ENCODE measurements around the gene RIPK1.
"Not testable (repeated sequence)": the region's sequence is repeated elsewhere in the genome, so short reads cannot be mapped to it uniquely, and the experiment has no call there.

The RIPK1 gene

GRCh38 chr6:3063733-3064700 is 4.3 kb upstream of the RIPK1 start:
- TF ChIP-seq CTCF (IDR thresholded peaks at IDR 0.05; ENCODE audit: borderline replicate concordance, insufficient read depth, low read depth, low read length), result no peak
- H3K4me3 ChIP-seq (ENCODE audit: low read depth, low read length), result peak overlapping the region; percentile 36

GRCh38 chr6:3071568-3071967 is 3.3 kb downstream of the RIPK1 start:
- H3K4me3 ChIP-seq (ENCODE audit: low read depth, low read length), result no peak overlapping the region
- TF ChIP-seq CTCF (IDR thresholded peaks at IDR 0.05; ENCODE audit: borderline replicate concordance, insufficient read depth, low read depth, low read length), result no peak

GRCh38 chr6:3072798-3073197 is 4.5 kb downstream of the RIPK1 start:
- TF ChIP-seq CTCF (IDR thresholded peaks at IDR 0.05; ENCODE audit: borderline replicate concordance, insufficient read depth, low read depth, low read length), result no peak

GRCh38 chr6:3073382-3073781 is 5.1 kb downstream of the RIPK1 start:
- no peak for TF ChIP-seq CTCF (IDR thresholded peaks at IDR 0.05; ENCODE audit: borderline replicate concordance, insufficient read depth, low read depth, low read length)
- H3K4me3 ChIP-seq (ENCODE audit: low read depth, low read length), result no peak overlapping the region

More at GRCh38 chr6:3072798-3073197, 4.5 kb downstream of the RIPK1 start:
- no peak overlapping the region for H3K4me3 ChIP-seq (ENCODE audit: low read depth, low read length)

GRCh38 chr6:3075772-3076113 is 7.4 kb downstream of the RIPK1 start:
- H3K4me3 ChIP-seq (ENCODE audit: low read depth, low read length), result no peak overlapping the region
- TF ChIP-seq CTCF (IDR thresholded peaks at IDR 0.05; ENCODE audit: borderline replicate concordance, insufficient read depth, low read depth, low read length), result no peak

- no peak overlapping the region for H3K4me3 ChIP-seq (ENCODE audit: low read depth, low read length)
- TF ChIP-seq CTCF (IDR thresholded peaks at IDR 0.05; ENCODE audit: borderline replicate concordance, insufficient read depth, low read depth, low read length), result no peak
Measured at GRCh38 chr6:3076320-3076719, 8.0 kb downstream of the RIPK1 start.

- no peak for TF ChIP-seq CTCF (IDR thresholded peaks at IDR 0.05; ENCODE audit: borderline replicate concordance, insufficient read depth, low read depth, low read length)
- no peak overlapping the region for H3K4me3 ChIP-seq (ENCODE audit: low read depth, low read length)
Measured at GRCh38 chr6:3077430-3077829, 9.1 kb downstream of the RIPK1 start.

- H3K4me3 ChIP-seq (ENCODE audit: low read depth, low read length), result not testable (repeated sequence)
Measured at GRCh38 chr6:3078952-3079351, 10.7 kb downstream of the RIPK1 start.
